ENCODE measurements around the gene TMEM59L. TPM values are rescaled to one million over a fixed set of nuclear protein-coding genes. Genes with fewer than 3 reads are reported as not detected.
"Not testable (repeated sequence)": the region's sequence is repeated elsewhere in the genome, so short reads cannot be mapped to it uniquely, and the experiment has no call there.

Gene TMEM59L
- total RNA-seq, 1 experiment from 2014 or later: 3.9 TPM

DNA sequence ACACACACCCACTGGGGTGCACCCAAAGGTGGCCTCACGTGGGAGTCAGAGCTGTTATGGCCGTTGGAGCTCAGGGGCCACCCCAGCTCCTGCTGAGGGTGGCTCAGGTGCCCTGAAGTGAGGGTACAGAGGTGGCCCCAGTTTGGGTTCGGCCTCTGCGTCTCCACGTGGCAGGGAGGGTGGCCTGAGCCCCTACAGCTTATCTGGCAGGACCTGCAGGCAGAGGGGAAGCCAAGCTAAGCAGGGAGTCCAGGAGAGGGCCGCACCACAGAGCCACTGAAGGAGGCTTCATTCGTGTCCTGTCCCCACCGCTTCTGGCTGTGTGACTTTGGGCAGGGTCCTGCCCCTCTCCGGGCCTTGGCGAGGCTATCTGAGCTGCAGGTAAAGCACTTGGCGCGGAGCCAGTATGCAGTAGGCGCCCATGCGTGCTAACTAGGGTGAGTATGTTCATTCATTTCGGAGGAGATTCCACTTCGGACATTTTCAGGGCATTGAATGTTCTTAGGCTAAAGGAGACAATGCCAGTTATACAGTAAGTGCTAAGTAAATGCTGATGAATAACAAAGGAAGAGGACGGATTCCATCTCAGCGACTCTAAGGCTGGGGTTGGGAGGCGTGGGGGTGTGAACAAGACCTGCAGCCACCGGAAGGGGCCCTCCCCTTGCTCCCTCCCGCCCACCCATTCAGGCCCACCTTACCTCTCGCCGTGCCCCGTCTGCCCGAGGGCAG is 19.1 kb upstream of the TMEM59L start:
- no peak for DNase-seq (ENCODE audit: extremely low read depth, low read depth)

DNA sequence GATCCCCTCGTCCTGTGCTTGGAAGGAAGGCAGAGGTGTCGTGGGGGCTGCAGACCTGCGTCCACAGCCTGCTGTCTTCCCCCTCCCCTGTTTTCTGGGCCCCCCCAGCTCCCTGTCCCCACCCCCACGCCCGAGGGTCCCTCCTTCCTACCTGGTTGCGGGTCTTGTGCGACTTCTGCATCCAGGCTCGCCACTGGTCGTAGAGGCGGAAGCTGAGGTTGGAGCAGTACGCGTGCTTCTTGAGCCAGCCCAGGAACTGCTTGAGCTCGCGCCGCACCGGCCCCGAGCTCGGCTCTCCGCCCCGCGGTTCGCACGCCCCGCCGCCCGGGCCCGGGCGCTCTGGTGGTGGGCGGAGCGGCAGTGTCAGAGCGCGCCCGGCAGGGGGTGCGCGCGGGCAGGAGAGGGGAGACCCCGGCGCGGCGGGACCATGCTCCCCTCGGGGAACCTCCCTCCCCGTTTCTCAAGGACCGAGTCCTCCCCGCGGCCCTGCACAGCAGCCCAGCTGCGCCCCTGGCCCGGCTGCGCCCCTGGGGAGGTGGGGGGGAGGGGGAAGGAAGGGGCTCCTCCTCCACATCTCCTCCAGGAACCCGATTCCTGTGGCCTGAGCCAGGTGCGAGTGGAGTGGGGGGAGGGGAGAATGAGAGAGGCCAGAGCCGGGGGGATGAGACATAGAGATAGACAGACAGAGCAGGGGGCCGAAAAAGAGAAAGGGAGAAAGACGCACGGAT is 18.4 kb upstream of the TMEM59L start:
- DNase-seq (ENCODE audit: extremely low read depth, low read depth): no peak

DNA sequence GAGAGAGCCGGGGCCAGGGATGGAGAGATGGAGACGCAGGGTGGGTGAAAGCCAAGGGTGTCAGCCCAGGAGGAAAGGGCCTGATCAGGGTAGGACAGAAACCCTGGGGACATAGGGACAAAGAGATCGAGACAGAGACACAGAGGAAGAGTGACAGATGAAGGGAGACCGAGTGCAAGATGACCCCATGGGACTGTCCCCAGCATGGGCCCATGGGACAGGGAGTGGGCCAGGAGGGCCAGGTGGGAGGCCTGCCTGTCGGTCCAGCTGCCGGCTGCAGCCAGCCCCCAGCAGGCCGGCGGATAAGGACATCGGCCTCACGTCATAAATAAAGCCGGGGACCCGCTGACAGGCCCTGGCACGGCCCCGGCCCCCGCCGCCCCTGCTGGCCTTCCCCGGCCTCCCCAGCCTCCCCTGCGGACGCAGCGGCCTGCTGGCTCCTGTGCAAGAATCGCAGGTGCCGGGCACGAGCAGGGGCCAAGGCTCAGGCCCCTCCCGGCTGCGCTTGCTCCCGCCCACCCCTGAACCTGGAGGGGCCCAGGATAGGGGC is 17.8 kb upstream of the TMEM59L start:
- no peak for DNase-seq (ENCODE audit: extremely low read depth, low read depth)

DNA sequence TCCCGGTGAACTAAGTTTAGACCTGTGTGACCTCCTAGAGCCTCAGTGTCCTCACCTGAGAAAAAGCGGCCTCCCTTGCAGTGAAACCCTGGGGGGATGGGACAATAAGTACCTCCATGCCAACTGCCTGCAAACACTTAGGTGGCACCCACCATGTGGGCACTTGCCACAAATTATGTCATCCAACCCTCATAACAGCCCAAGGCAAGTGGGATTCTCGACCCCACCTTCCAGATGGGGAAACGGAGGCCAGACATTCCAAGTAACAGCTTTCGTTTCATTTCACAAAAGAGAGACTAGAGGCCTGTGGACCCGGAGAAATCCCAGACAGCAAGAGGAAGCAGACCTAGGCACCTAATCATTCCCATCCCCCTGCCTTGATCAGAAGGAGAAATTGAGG is 17.2 kb upstream of the TMEM59L start:
- no peak for DNase-seq (ENCODE audit: extremely low read depth, low read depth)

GRCh38 chr19:18596752-18597157 is 15.9 kb upstream of the TMEM59L start:
- DNase-seq (ENCODE audit: extremely low read depth, low read depth): no peak

DNA sequence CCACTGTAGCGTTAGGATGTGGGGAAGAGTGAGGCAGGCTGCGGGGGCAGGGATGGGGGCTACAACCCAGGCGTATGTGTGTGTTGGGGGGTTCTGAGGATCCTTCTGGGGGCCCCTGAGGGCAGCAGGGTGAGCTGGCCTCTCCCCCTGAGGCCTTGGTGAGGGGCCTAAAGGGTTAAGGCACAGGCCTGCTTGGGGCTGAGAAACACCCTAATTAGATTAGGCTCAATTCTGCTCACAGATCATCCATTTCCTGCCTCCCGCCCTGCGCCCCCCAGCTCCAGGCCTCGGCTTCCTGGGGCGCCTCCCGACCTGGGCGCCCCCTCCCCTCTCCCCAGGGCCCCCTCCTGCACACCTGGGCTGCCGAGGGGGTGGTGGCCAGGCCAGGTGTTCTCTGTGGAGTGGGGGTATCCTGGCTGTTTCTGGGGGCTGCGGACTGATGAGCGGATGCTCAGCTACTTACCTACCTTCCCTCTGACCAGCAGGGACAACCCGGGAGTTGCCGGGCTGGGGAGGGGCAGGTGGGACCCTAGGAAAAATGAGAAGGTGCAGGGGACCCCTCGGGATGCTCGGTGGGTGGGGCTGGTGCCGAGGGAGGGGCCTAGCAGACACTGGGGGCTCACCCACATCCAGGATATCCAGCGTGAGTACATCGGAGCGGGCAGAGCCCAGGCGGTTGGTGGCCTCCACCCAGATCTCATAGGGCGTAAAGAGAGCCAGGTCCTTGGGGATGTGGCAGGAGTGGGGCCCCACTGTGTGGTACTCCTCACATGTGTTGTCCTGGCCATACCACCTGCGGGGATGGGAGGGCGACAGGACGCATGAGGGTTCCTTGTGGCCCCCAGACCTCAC is 14.6 kb upstream of the TMEM59L start:
- DNase-seq (ENCODE audit: extremely low read depth, low read depth): no peak

- no peak for DNase-seq (ENCODE audit: extremely low read depth, low read depth)
Observed at GRCh38 chr19:18599485-18599884, 13.2 kb upstream of the TMEM59L start.

DNA sequence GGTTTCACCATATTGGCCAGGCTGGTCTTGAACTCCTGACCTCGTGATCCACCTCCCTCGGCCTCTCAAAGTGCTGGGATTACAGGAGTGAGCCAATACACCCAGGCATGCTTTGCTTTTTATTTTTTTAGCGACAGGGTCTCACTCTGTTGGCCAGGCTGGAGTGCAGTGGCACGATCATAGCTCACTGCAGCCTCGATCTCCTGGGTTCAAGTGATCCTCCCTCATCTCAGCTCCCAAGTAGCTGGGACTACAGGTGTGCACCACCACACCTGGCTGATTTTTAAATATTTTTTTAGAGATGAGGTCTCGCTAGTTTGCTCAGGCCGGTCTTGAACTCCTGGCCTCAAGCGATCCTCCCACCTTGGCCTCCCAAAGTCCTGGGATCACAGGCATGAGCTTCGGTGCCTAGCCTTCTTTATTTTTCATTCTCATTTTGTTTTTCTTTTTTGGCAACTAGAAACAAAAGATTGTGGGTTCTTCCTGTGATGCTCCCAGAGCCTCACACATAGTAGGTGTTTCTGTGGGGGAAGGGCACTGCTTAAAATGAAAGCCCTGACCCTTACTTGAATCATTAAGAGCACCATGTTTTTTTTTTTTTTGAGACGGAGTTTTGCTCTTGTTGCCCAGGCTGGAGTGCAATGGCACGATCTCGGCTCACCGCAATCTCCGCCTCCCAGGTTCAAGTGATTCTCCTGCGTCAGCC is 11.8 kb upstream of the TMEM59L start:
- DNase-seq (ENCODE audit: extremely low read depth, low read depth): not testable (repeated sequence)

- DNase-seq (ENCODE audit: extremely low read depth, low read depth): no peak
Observed at GRCh38 chr19:18601875-18602274, 10.8 kb upstream of the TMEM59L start.

DNA sequence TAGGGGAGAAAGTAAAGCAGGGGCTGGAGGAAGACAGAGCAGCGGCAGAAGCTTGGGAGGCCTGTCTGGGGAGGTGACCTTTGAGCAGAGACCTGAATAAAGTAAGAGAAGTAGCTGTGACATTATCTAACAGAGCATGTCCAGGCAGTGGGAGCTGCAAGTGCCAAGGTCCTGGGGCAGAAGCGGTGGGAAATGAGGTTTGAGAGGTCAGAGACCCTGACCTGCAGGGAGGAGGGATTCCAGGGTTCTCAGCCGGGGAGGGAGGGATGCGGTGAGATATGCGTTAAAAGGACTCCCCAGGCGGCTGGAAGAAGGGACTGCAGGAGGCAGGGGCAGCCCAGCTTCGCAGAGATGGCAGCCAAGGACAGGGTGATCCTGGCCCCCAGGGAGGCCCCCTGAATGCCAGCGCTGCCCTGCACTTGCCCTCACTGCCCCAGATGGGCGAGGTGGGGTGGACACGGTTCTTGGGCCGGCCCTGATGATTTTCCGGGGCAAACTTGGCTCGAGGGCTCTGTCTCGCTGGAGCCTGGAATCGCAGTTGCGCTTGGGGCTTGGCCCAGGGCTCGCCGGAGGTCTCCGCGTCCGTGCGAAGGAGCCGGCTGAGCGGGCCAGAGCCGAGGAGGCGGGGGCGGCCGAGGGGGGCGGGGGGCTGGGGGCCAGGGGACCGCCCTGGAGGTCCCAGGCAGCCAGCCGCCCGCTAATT is 9.3 kb upstream of the TMEM59L start:
- no peak for DNase-seq (ENCODE audit: extremely low read depth, low read depth)

- no peak for DNase-seq (ENCODE audit: extremely low read depth, low read depth)
Observed at GRCh38 chr19:18603958-18604819, 8.5 kb upstream of the TMEM59L start.

DNA sequence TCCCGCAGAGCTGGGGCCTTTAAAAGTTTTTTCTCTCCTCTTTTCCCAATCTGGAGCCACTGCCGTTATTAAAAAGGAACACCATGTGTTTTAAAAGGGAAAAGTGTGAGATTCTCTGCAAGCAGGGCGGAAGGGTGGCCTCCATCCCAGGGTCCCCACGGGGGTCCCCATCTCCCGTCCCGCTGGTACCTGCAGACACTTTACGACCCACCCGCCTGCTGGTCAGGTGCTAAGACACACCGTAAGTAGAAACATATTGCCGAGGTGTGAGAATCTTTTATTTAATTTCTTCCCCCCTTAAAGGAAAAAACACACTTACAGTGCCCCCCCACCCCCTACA is 7.9 kb upstream of the TMEM59L start:
- no peak for DNase-seq (ENCODE audit: extremely low read depth, low read depth)

DNA sequence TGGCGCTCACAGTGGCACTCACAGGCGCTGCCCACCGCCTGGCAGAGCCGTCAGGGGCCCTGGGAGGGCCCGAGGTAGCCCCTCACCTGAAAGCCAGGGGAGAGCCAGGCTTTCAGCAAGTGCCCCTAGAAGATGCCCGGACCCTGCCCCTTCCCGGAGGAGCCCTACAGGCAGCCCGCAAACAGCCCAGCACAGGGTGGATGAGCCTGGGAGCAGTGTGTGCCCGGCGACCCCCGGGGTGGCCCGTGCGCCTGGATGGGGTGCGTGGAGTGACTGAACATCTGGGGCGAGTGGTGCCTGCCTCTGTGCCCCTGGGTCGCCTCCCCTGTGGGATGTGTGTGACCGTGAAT is 7.5 kb upstream of the TMEM59L start:
- DNase-seq (ENCODE audit: extremely low read depth, low read depth): no peak

- no peak for DNase-seq (ENCODE audit: extremely low read depth, low read depth)
Observed at GRCh38 chr19:18605546-18606280, 7.0 kb upstream of the TMEM59L start.

- DNase-seq (ENCODE audit: extremely low read depth, low read depth): no peak
Observed at GRCh38 chr19:18606281-18607225, 6.1 kb upstream of the TMEM59L start, which contains the start of gene CRLF1. Gene CRLF1 (minus strand): TSS chr19:18606799. CDS start chr19:18606656, 143 bp downstream.

GRCh38 chr19:18607226-18608101 is 5.2 kb upstream of the TMEM59L start:
- DNase-seq (ENCODE audit: extremely low read depth, low read depth): no peak

All from NCI-H460 (cell line).